ENCODE results near the gene CTNND2. TPM values are rescaled to one million over a fixed set of nuclear protein-coding genes. Genes with fewer than 3 reads are reported as not detected.

The CTNND2 gene
- total and polyA plus RNA-seq, 2 donors (not counting 1 experiment from before 2014, with no cell fraction given): not detected

- Mint-ChIP-seq H3K27ac (no peak overlapping the region), H3K9me3 (ENCODE audit: insufficient read depth) (no peaks in the 10 kb centered on the region), H3K4me1 (no peaks in the 10 kb centered on the region), H3K27me3 (no peaks in the 10 kb centered on the region), H3K4me3 (no peak overlapping the region)
- Histone ChIP-seq H3K4me3 (ENCODE audit: control extremely low read depth in 1 of 5, extremely low read depth in 1 of 5, insufficient read depth in 1 of 5, low read depth in 2 of 5, low read length in 4 of 5) (no peak overlapping the region), H3K9me3 (ENCODE audit: control extremely low read depth in 1 of 3, control insufficient read depth in 2 of 3, insufficient read depth in 1 of 3, low read length in 2 of 3) (no peaks in the 10 kb centered on the region), H3K4me2 (replicated peaks; ENCODE audit: low read depth, low read length, poor library complexity, severe bottlenecking) (no peak overlapping the region), H4K20me1 (ENCODE audit: control insufficient read depth, insufficient read depth, low read length, poor library complexity, severe bottlenecking) (no peaks in the 10 kb centered on the region), H3K27me3 (replicated peaks in 1 of 4; ENCODE audit: control extremely low read depth in 1 of 4, control insufficient read depth in 3 of 4, insufficient read depth in 4 of 4, low read length in 3 of 4) (no peaks in the 10 kb centered on the region), H3K36me3 (replicated peaks in 1 of 2; ENCODE audit: control extremely low read depth in 1 of 2, control insufficient read depth in 1 of 2, extremely low read depth in 1 of 2, insufficient read depth in 2 of 2, low read length in 1 of 2) (no peaks in the 10 kb centered on the region), H3K27ac (ENCODE audit: low read length in 2 of 2) (no peak overlapping the region), H3K9ac (ENCODE audit: low read length) (no peak overlapping the region), H3K4me1 (ENCODE audit: control insufficient read depth in 2 of 2, insufficient read depth in 2 of 2, low read length in 2 of 2) (no peaks in the 10 kb centered on the region), H2AFZ (ENCODE audit: insufficient read depth, low read depth, low read length, poor library complexity, severe bottlenecking) (no peak overlapping the region), H3K79me2 (ENCODE audit: control insufficient read depth, insufficient read depth, low read length) (no peaks in the 10 kb centered on the region)
- no peak for TF ChIP-seq EZH2 (IDR thresholded peaks at IDR 0.05; ENCODE audit: borderline replicate concordance, insufficient read depth, low read depth, low read length, poor library complexity, severe bottlenecking)
- TF ChIP-seq, protein P1, sequence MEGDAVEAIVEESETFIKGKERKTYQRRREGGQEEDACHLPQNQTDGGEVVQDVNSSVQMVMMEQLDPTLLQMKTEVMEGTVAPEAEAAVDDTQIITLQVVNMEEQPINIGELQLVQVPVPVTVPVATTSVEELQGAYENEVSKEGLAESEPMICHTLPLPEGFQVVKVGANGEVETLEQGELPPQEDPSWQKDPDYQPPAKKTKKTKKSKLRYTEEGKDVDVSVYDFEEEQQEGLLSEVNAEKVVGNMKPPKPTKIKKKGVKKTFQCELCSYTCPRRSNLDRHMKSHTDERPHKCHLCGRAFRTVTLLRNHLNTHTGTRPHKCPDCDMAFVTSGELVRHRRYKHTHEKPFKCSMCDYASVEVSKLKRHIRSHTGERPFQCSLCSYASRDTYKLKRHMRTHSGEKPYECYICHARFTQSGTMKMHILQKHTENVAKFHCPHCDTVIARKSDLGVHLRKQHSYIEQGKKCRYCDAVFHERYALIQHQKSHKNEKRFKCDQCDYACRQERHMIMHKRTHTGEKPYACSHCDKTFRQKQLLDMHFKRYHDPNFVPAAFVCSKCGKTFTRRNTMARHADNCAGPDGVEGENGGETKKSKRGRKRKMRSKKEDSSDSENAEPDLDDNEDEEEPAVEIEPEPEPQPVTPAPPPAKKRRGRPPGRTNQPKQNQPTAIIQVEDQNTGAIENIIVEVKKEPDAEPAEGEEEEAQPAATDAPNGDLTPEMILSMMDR (IDR thresholded peaks at IDR 0.05): no peak
- 94% methylated on average over 3 of the region's 7 CpGs for WGBS (ENCODE audit: insufficient coverage)
- ATAC-seq (ENCODE audit: low read depth) (no peak), DNase-seq (no peak)
- intact Hi-C loops (cut with micrococcal nuclease): no loop called here
- ChIA-PET CTCF (no interaction called here), POLR2A (no interaction called here)
Observed at GRCh38 chr5:11527652-11528349, 376.4 kb downstream of the CTNND2 start.

- no peaks in the 10 kb centered on the region for H3K79me2 ChIP-seq (ENCODE audit: control insufficient read depth, insufficient read depth, low read length)
- H3K4me3 Mint-ChIP-seq: no peak overlapping the region
Observed at GRCh38 chr5:11525020-11525419, 379.2 kb downstream of the CTNND2 start.

More at GRCh38 chr5:11525020-11525419, 379.2 kb downstream of the CTNND2 start:
- no peak for ATAC-seq (ENCODE audit: low read depth)
- H3K27ac Mint-ChIP-seq: no peak overlapping the region
- H3K9me3 Mint-ChIP-seq (ENCODE audit: insufficient read depth): no peaks in the 10 kb centered on the region
- CTCF ChIA-PET: no interaction called here
- intact Hi-C loops (cut with micrococcal nuclease): no loop called here
- no peaks in the 10 kb centered on the region for H3K27me3 ChIP-seq (replicated peaks in 1 of 4; ENCODE audit: control extremely low read depth in 1 of 4, control insufficient read depth in 3 of 4, insufficient read depth in 4 of 4, low read length in 3 of 4)
- no peak overlapping the region for H3K4me3 ChIP-seq (ENCODE audit: control extremely low read depth in 1 of 5, extremely low read depth in 1 of 5, insufficient read depth in 1 of 5, low read depth in 2 of 5, low read length in 4 of 5)
- H3K9me3 ChIP-seq (ENCODE audit: control extremely low read depth in 1 of 3, control insufficient read depth in 2 of 3, insufficient read depth in 1 of 3, low read length in 2 of 3): no peaks in the 10 kb centered on the region
- H2AFZ ChIP-seq (ENCODE audit: insufficient read depth, low read depth, low read length, poor library complexity, severe bottlenecking): no peak overlapping the region
- 22% methylated on average over 1 of the region's 2 CpGs for WGBS (ENCODE audit: insufficient coverage)
- no peak overlapping the region for H3K27ac ChIP-seq (ENCODE audit: low read length in 2 of 2)
- H3K4me2 ChIP-seq (replicated peaks; ENCODE audit: low read depth, low read length, poor library complexity, severe bottlenecking): no peak overlapping the region
- no peaks in the 10 kb centered on the region for H3K4me1 Mint-ChIP-seq
- no peaks in the 10 kb centered on the region for H4K20me1 ChIP-seq (ENCODE audit: control insufficient read depth, insufficient read depth, low read length, poor library complexity, severe bottlenecking)
- POLR2A ChIA-PET: no interaction called here
- no peaks in the 10 kb centered on the region for H3K4me1 ChIP-seq (ENCODE audit: control insufficient read depth in 2 of 2, insufficient read depth in 2 of 2, low read length in 2 of 2)
- TF ChIP-seq EZH2 (IDR thresholded peaks at IDR 0.05; ENCODE audit: borderline replicate concordance, insufficient read depth, low read depth, low read length, poor library complexity, severe bottlenecking): no peak
- TF ChIP-seq, protein P1 (IDR thresholded peaks at IDR 0.05): no peak
- H3K36me3 ChIP-seq (replicated peaks in 1 of 2; ENCODE audit: control extremely low read depth in 1 of 2, control insufficient read depth in 1 of 2, extremely low read depth in 1 of 2, insufficient read depth in 2 of 2, low read length in 1 of 2): no peaks in the 10 kb centered on the region
- no peak for DNase-seq
- H3K27me3 Mint-ChIP-seq: no peaks in the 10 kb centered on the region
- no peak overlapping the region for H3K9ac ChIP-seq (ENCODE audit: low read length)
